Adrenal gland (tissue), 12 donors: ENCODE results near the gene ATP6AP1. TPM values are rescaled to one million over a fixed set of nuclear protein-coding genes. Genes with fewer than 3 reads are reported as not detected.
"Not testable (repeated sequence)": the region's sequence is repeated elsewhere in the genome, so short reads cannot be mapped to it uniquely, and the experiment has no call there.

Experiments
- DNase-seq, 7 donors: peaks; one replicate each; pipeline ENCODE4 v3.0.0-alpha.2; 2019 to 2020
- H3K27ac ChIP-seq, 5 donors: fragments of 200-600 bp; sonication (generic) in 4 of 5; 1 replicate in 3 of 5; 2 replicates in 2 of 5; pipeline versions ENCODE4 v1.5.1 to v1.8.0; 2016 to 2020; ENCODE audit warnings: mild to moderate bottlenecking in 1 of 5
- H3K27me3 ChIP-seq: fragments of 200-600 bp; 2 replicates; pipeline ENCODE4 v1.8.0; 2021
- H3K36me3 ChIP-seq, 2 donors: fragments of 200-600 bp; replicated peaks in 1 of 2; 1 replicate in 1 of 2; 2 replicates in 1 of 2; pipeline versions ENCODE4 v1.5.1 to v1.8.0; 2018 to 2022
- H3K4me1 ChIP-seq, 2 donors: fragments of 200-600 bp; replicated peaks in 1 of 2; 1 replicate in 1 of 2; 2 replicates in 1 of 2; pipeline versions ENCODE4 v1.5.1 to v1.8.0; 2018 to 2021
- H3K4me3 ChIP-seq, 4 donors: fragments of 200-600 bp; sonication (generic) in 3 of 4; one replicate each; pipeline ENCODE4 v1.5.1; 2016 to 2018
- H3K9me3 ChIP-seq, 3 donors: fragments of 200-600 bp; sonication (generic) in 1 of 3; replicated peaks in 1 of 3; 1 replicate in 2 of 3; 2 replicates in 1 of 3; pipeline versions ENCODE4 v1.5.1 to v1.8.0; 2016 to 2021
- CTCF ChIP-seq, 6 experiments: fragments of 450-650 bp in 4 of 6; fragments of 200-600 bp in 2 of 6; sonication (generic) in 1 of 6; IDR thresholded peaks; 1 replicate in 5 of 6; 2 replicates in 1 of 6; pipeline versions ENCODE4 v1.5.1 to v1.8.0; 2016 to 2021; ENCODE audit warnings: antibody characterized with exemption in 6 of 6, mild to moderate bottlenecking in 2 of 6, moderate library complexity in 1 of 6
- POLR2A ChIP-seq, 2 donors: fragments of 450-650 bp; IDR thresholded peaks; one replicate each; pipeline ENCODE4 v1.6.1; 2017; ENCODE audit warnings: antibody characterized with exemption in 2 of 2, mild to moderate bottlenecking in 2 of 2, moderate library complexity in 1 of 2
- whole genome bisulfite sequencing, 4 donors: extraction: QIAGEN DNeasy Blood & Tissue Kit in 2 of 4; methylation state at CpG; one replicate each; pipeline versions ENCODE4 v1.1.5 to v1.1.7; 2013 to 2017; 5-methylcytosine and 5-hydroxymethylcytosine counted together
- intact Hi-C, 2 donors: fragments of 100-400 bp; cut with DNase I; formaldehyde crosslinking; loops; one replicate each; pipeline versions ENCODE4 v1.14.1 to v1.15.0; 2022 to 2023
- polyA plus RNA-seq, 3 donors: library from polyadenylated mRNA; stranded (reverse); fragments of 200-250 nt in 2 of 3; fragments of 350-450 nt in 1 of 3; fragmentation: Illumina TruSeq in 1 of 3; extraction: RNeasy Lipid Tissue Mini Kit (QIAGEN cat#74804) in 1 of 3; gene quantifications; one replicate each; pipeline ENCODE4 v1.2.3, GENCODE V29; 2013 to 2014
- total RNA-seq, 9 donors: library from RNA; depleted of rRNA in 4 of 9; stranded (reverse); fragments of >200 nt in 4 of 9; fragments of 120-200 nt in 1 of 9; fragmentation: NEBNext Ultra II Directional in 1 of 9; extraction: Animal tissue kit (Norgen Biotek cat#: 25700) in 1 of 9; gene quantifications; one replicate each; pipeline versions ENCODE4 v1.1.0 to v1.2.4, GENCODE V29; 2013 to 2023
- donor health status: healthy with polysubstance abuse.
- donor health status: Bipolar disorder and iron deficiency.
- donor health status: DM: yes; HTN: yes; CAD: no.
- donor health status: DM: no; HTN: no; CAD: no.
- donor health status: DM: no; HTN: no; CAD: no.
- donor health status: DM: yes; HTN: yes; CAD: no.

Gene ATP6AP1
- total and polyA plus RNA-seq, 12 donors, result 55.4 to 170 (median 117) TPM

- H3K4me1 ChIP-seq, result peaks cover 0 to 8% of the 10 kb centered on the region in 2 donors
- H3K36me3 ChIP-seq, result peaks cover 0 to 23% of the 10 kb centered on the region in 2 donors
- peak overlapping the region in 4 of 5 donors; percentile 15 to 99 (median 98) for H3K27ac ChIP-seq
- peak overlapping the region in 2 of 4 donors; percentile 59 to 86 for H3K4me3 ChIP-seq
- no peaks in the 10 kb centered on the region for H3K27me3 ChIP-seq
- intact Hi-C loops, result loop anchor here in 1 of 2 donors (5.0 kb wide), 1 partner anchor 133 kb away; no protein-coding TSS in a partner anchor
- 9 to 69% (median 47%) methylated on average over 4 to 14 of the region's 14 CpGs for WGBS, 4 donors
- H3K9me3 ChIP-seq, result no peaks in the 10 kb centered on the region
- DNase-seq, result no peak
- TF ChIP-seq POLR2A (IDR thresholded peaks at IDR 0.05) (no peak), CTCF (IDR thresholded peaks at IDR 0.05) (no peak)
Measured at GRCh38 chrX:154399527-154400368, 28.7 kb upstream of the ATP6AP1 start.

DNA sequence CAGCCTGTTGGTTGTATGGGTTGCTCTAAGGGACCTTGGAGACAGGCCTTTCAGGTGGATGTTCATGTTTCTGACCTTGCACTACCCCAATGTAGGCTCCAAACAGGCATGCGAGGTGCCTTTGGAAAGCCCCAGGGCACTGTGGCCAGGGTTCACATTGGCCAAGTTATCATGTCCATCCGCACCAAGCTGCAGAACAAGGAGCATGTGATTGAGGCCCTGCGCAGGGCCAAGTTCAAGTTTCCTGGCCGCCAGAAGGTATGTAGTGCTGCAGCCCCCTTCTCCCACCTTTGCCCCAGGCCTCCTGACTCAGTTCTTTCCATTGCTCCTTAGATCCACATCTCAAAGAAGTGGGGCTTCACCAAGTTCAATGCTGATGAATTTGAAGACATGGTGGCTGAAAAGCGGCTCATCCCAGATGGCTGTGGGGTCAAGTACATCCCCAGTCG, 28.1 kb upstream of the ATP6AP1 start:
- H3K4me3 ChIP-seq, DNase-seq, H3K9me3 ChIP-seq, H3K4me1 ChIP-seq, intact Hi-C loops, H3K27me3 ChIP-seq: not testable (repeated sequence)
- peak overlapping the region in 3 of 5 donors; percentile 15 to 98 (median 98) for H3K27ac ChIP-seq
- peaks cover 0 to 23% of the 10 kb centered on the region in 2 donors for H3K36me3 ChIP-seq
- 65 to 76% (median 69%) methylated on average over 3 to 6 of the region's 6 CpGs for WGBS, 4 donors

GRCh38 chrX:154401045-154401799, 27.3 kb upstream of the ATP6AP1 start:
- peaks cover 0 to 8% of the 10 kb centered on the region in 2 donors for H3K4me1 ChIP-seq
- no peak overlapping the region for H3K4me3 ChIP-seq
- no peaks in the 10 kb centered on the region for H3K27me3 ChIP-seq
- intact Hi-C loops, result no loop called here
- no peaks in the 10 kb centered on the region for H3K9me3 ChIP-seq
- 44 to 66% (median 59%) methylated on average over 6 of the region's 6 CpGs; no CpG with 5 or more reads in 1 of the 4 donors for WGBS, 4 donors
- TF ChIP-seq POLR2A (IDR thresholded peaks at IDR 0.05) (peak; percentile 10 to 31), CTCF (IDR thresholded peaks at IDR 0.05) (no peak)
- peak in 1 of 7 donors; percentile 26 for DNase-seq
- peak overlapping the region in 2 of 5 donors; percentile 5 to 34 for H3K27ac ChIP-seq
- H3K36me3 ChIP-seq, result peaks cover 0 to 23% of the 10 kb centered on the region in 2 donors

GRCh38 chrX:154401918-154402621, 26.4 kb upstream of the ATP6AP1 start:
- Histone ChIP-seq H3K4me1 (peaks cover 0 to 8% of the 10 kb centered on the region in 2 donors), H3K27me3 (no peaks in the 10 kb centered on the region), H3K9me3 (no peaks in the 10 kb centered on the region), H3K4me3 (no peak overlapping the region), H3K27ac (no peak overlapping the region), H3K36me3 (peaks cover 0 to 23% of the 10 kb centered on the region in 2 donors)
- intact Hi-C loops, result no loop called here
- 39 to 73% (median 58%) methylated on average over 3 to 6 of the region's 6 CpGs for WGBS, 4 donors
- DNase-seq, result peak in 1 of 7 donors; percentile 16
- TF ChIP-seq CTCF (IDR thresholded peaks at IDR 0.05) (no peak), POLR2A (IDR thresholded peaks at IDR 0.05) (no peak)
